Lower leg skin (tissue), 4 donors: ENCODE measurements around the gene BICDL1. TPM values are rescaled to one million over a fixed set of nuclear protein-coding genes. Genes with fewer than 3 reads are reported as not detected.
"Not testable (repeated sequence)": the region's sequence is repeated elsewhere in the genome, so short reads cannot be mapped to it uniquely, and the experiment has no call there.

ENCODE experiments used
- DNase-seq, 2 donors: peaks; one replicate each; pipeline ENCODE4 v3.0.0-alpha.2; 2019; ENCODE audit warnings: low spot score in 2 of 2
- H3K4me3 ChIP-seq: fragments of 200-600 bp; sonication (generic); 2 replicates; pipeline ENCODE4 v1.5.1; 2017; ENCODE audit warnings: mild to moderate bottlenecking, low read depth; ENCODE audit not compliant: poor library complexity, severe bottlenecking
- CTCF ChIP-seq, 3 donors: fragments of 450-650 bp; IDR thresholded peaks; one replicate each; pipeline ENCODE4 v1.5.1; 2016; ENCODE audit warnings: antibody characterized with exemption in 3 of 3, mild to moderate bottlenecking in 3 of 3, moderate library complexity in 2 of 3
- POLR2A ChIP-seq, 2 donors: fragments of 450-650 bp; IDR thresholded peaks; one replicate each; pipeline ENCODE4 v1.6.1; 2016 to 2017; ENCODE audit warnings: antibody characterized with exemption in 2 of 2, mild to moderate bottlenecking in 1 of 2, moderate library complexity in 1 of 2
- WGBS, 2 donors: methylation state at CpG; one replicate each; pipeline ENCODE4 v1.1.5; 2018; 5-methylcytosine and 5-hydroxymethylcytosine counted together
- intact Hi-C: fragments of 100-400 bp; cut with DNase I; formaldehyde crosslinking; loops from one replicate; pipeline ENCODE4 v1.15.0; 2023; ENCODE audit warnings: low total_unique reads
- total RNA-seq, 4 donors: library from RNA; depleted of rRNA; stranded (reverse); fragments of >200 nt; gene quantifications; one replicate each; pipeline ENCODE4 v1.1.0, GENCODE V29; 2016

BICDL1 gene
- total RNA-seq, 4 donors from 2014 or later = 98.2 to 190 (median 131) TPM

GRCh38 chr12:120039711-120040110 is 50.7 kb downstream of the BICDL1 start:
- intact Hi-C loops = no loop called here
- 84 to 91% methylated on average over 3 of the region's 3 CpGs for WGBS, 2 donors
- no peak overlapping the region for H3K4me3 ChIP-seq
- TF ChIP-seq CTCF (IDR thresholded peaks at IDR 0.05) = no peak
- no peak for TF ChIP-seq POLR2A (IDR thresholded peaks at IDR 0.05)
- no peak for DNase-seq

GRCh38 chr12:120041386-120042231 is 52.6 kb downstream of the BICDL1 start:
- intact Hi-C loops = no loop called here
- 40 to 53% methylated on average over 11 of the region's 11 CpGs for WGBS, 2 donors
- DNase-seq = peak in 1 of 2 donors; percentile 35
- no peak for TF ChIP-seq POLR2A (IDR thresholded peaks at IDR 0.05)
- TF ChIP-seq CTCF (IDR thresholded peaks at IDR 0.05) = no peak
- no peak overlapping the region for H3K4me3 ChIP-seq

GRCh38 chr12:120045367-120045766 is 56.3 kb downstream of the BICDL1 start:
- intact Hi-C loops, DNase-seq, H3K4me3 ChIP-seq: not testable (repeated sequence)
- 94 to 97% methylated on average over 3 of the region's 5 CpGs for WGBS, 2 donors

GRCh38 chr12:120047072-120047471 is 58.0 kb downstream of the BICDL1 start:
- H3K4me3 ChIP-seq = no peak overlapping the region
- TF ChIP-seq CTCF (IDR thresholded peaks at IDR 0.05) (no peak), POLR2A (IDR thresholded peaks at IDR 0.05) (no peak)
- WGBS, 2 donors = 88 to 90% methylated on average over 1 of the region's 1 CpG
- no peak for DNase-seq
- intact Hi-C loops = no loop called here

- TF ChIP-seq POLR2A (IDR thresholded peaks at IDR 0.05) (no peak), CTCF (IDR thresholded peaks at IDR 0.05) (no peak)
These were observed 59.2 kb downstream of the BICDL1 start for GRCh38 chr12:120048263-120048662.

GRCh38 chr12:120049426-120049825 is 60.4 kb downstream of the BICDL1 start:
- no peak overlapping the region for H3K4me3 ChIP-seq
- no peak for DNase-seq
- WGBS, 2 donors = 84 to 86% methylated on average over 6 of the region's 6 CpGs
- intact Hi-C loops = no loop called here
- TF ChIP-seq CTCF (IDR thresholded peaks at IDR 0.05) (no peak), POLR2A (IDR thresholded peaks at IDR 0.05) (no peak)

More at GRCh38 chr12:120048263-120048662, 59.2 kb downstream of the BICDL1 start:
- intact Hi-C loops = no loop called here
- H3K4me3 ChIP-seq = no peak overlapping the region
- no peak for DNase-seq
